HEK293 (cell line): Measurements from ENCODE around the gene PWWP2A.

Experiments
- ATF2 ChIP-seq: fragments of 450-650 bp; formaldehyde crosslinking; IDR thresholded peaks from 2 replicates; pipeline ENCODE4 v1.5.1; 2016; ENCODE audit warnings: missing biosample characterization, missing genetic modification characterization, low read depth
- BCL11B ChIP-seq: fragments of 450-650 bp; formaldehyde crosslinking; IDR thresholded peaks from 2 replicates; pipeline ENCODE4 v1.5.1; 2016; ENCODE audit warnings: low read depth, missing biosample characterization, missing genetic modification characterization
- CTCF ChIP-seq: fragments of 450-650 bp; formaldehyde crosslinking; IDR thresholded peaks from 2 replicates; pipeline ENCODE4 v1.5.1; 2016; ENCODE audit warnings: missing biosample characterization, missing genetic modification characterization
- KLF10 ChIP-seq: fragments of 450-650 bp; IDR thresholded peaks from 2 replicates; pipeline ENCODE4 v1.5.1; 2018; ENCODE audit warnings: missing biosample characterization, mild to moderate bottlenecking, missing genetic modification characterization
- ZBTB1 ChIP-seq: fragments of 450-650 bp; formaldehyde crosslinking; IDR thresholded peaks from 2 replicates; pipeline ENCODE4 v1.5.1; 2016; ENCODE audit warnings: missing biosample characterization, missing genetic modification characterization
- ZBTB17 ChIP-seq: fragments of 450-650 bp; formaldehyde crosslinking; IDR thresholded peaks from 2 replicates; pipeline ENCODE4 v1.5.1; 2016; ENCODE audit warnings: missing biosample characterization, missing genetic modification characterization
- ZBTB8A ChIP-seq: fragments of 450-650 bp; formaldehyde crosslinking; IDR thresholded peaks from 2 replicates; pipeline ENCODE4 v1.5.1; 2016; ENCODE audit warnings: missing biosample characterization, missing genetic modification characterization
- ZFHX2 ChIP-seq: fragments of 450-650 bp; formaldehyde crosslinking; conservative IDR thresholded peaks from 2 replicates; pipeline ENCODE4 v1.5.1; 2016; ENCODE audit warnings: missing biosample characterization, missing genetic modification characterization
- ZNF138 ChIP-seq: fragments of 450-650 bp; formaldehyde crosslinking; IDR thresholded peaks from 2 replicates; pipeline ENCODE4 v1.5.1; 2016; ENCODE audit warnings: missing biosample characterization, missing genetic modification characterization, borderline replicate concordance
- ZNF140 ChIP-seq: fragments of 450-650 bp; formaldehyde crosslinking; IDR thresholded peaks from 2 replicates; pipeline ENCODE4 v1.5.1; 2016; ENCODE audit warnings: missing biosample characterization, missing genetic modification characterization
- ZNF211 ChIP-seq: fragments of 450-650 bp; formaldehyde crosslinking; IDR thresholded peaks from 2 replicates; pipeline ENCODE4 v1.5.1; 2016; ENCODE audit warnings: low read depth, missing biosample characterization, missing genetic modification characterization
- ZNF221 ChIP-seq: fragments of 450-650 bp; formaldehyde crosslinking; IDR thresholded peaks from 2 replicates; pipeline ENCODE4 v1.5.1; 2017; ENCODE audit warnings: missing biosample characterization, missing genetic modification characterization, borderline replicate concordance
- ZNF223 ChIP-seq: fragments of 450-650 bp; formaldehyde crosslinking; IDR thresholded peaks from 2 replicates; pipeline ENCODE4 v1.5.1; 2016; ENCODE audit warnings: missing biosample characterization, missing genetic modification characterization
- ZNF311 ChIP-seq: fragments of 450-650 bp; formaldehyde crosslinking; IDR thresholded peaks from 2 replicates; pipeline ENCODE4 v1.5.1; 2017; ENCODE audit warnings: missing biosample characterization, missing genetic modification characterization, borderline replicate concordance
- ZNF394 ChIP-seq: fragments of 450-650 bp; formaldehyde crosslinking; IDR thresholded peaks from 2 replicates; pipeline ENCODE4 v1.5.1; 2016; ENCODE audit warnings: missing biosample characterization, missing genetic modification characterization, mild to moderate bottlenecking, moderate library complexity, borderline replicate concordance
- ZNF548 ChIP-seq: fragments of 450-650 bp; formaldehyde crosslinking; IDR thresholded peaks from 2 replicates; pipeline ENCODE4 v1.5.1; 2016; ENCODE audit warnings: missing biosample characterization, missing genetic modification characterization
- ZNF645 ChIP-seq: fragments of 450-650 bp; formaldehyde crosslinking; IDR thresholded peaks from 2 replicates; pipeline ENCODE4; 2016; ENCODE audit warnings: missing biosample characterization, missing genetic modification characterization
- ZNF660 ChIP-seq: fragments of 450-650 bp; IDR thresholded peaks from 2 replicates; pipeline ENCODE4 v1.5.1; 2018; ENCODE audit warnings: missing biosample characterization, mild to moderate bottlenecking, missing genetic modification characterization
- ZNF768 ChIP-seq: fragments of 450-650 bp; formaldehyde crosslinking; IDR thresholded peaks from 2 replicates; pipeline ENCODE4 v1.5.1; 2018; ENCODE audit warnings: missing biosample characterization, mild to moderate bottlenecking, missing genetic modification characterization
- ZSCAN16 ChIP-seq: fragments of 450-650 bp; formaldehyde crosslinking; IDR thresholded peaks from 2 replicates; pipeline ENCODE4 v1.5.1; 2016; ENCODE audit warnings: missing biosample characterization, missing genetic modification characterization
- ZSCAN30 ChIP-seq: fragments of 450-650 bp; IDR thresholded peaks from 2 replicates; pipeline ENCODE4 v1.5.1; 2018; ENCODE audit warnings: missing biosample characterization, mild to moderate bottlenecking, missing genetic modification characterization, moderate library complexity
- TF ChIP-seq, protein P1 (sequence below): fragments of 450-650 bp; formaldehyde crosslinking; optimal IDR thresholded peaks from 2 replicates; pipeline ENCODE3; 2016; ENCODE audit warnings: missing biosample characterization, mild to moderate bottlenecking, missing genetic modification characterization
- TF ChIP-seq, protein P2 (sequence below): fragments of 450-650 bp; formaldehyde crosslinking; IDR thresholded peaks from 2 replicates; pipeline ENCODE4 v1.5.1; 2016; ENCODE audit warnings: missing biosample characterization, missing genetic modification characterization
- TF ChIP-seq, protein P3 (sequence below): fragments of 450-650 bp; formaldehyde crosslinking; IDR thresholded peaks from 2 replicates; pipeline ENCODE4 v1.5.1; 2016; ENCODE audit warnings: missing biosample characterization, missing genetic modification characterization
- TF ChIP-seq, protein P4 (sequence below): fragments of 450-650 bp; formaldehyde crosslinking; IDR thresholded peaks from 2 replicates; pipeline ENCODE4 v1.5.1; 2016; ENCODE audit warnings: missing biosample characterization, missing genetic modification characterization
- TF ChIP-seq, protein P5 (sequence below): sonication (generic); formaldehyde crosslinking; IDR thresholded peaks from 2 replicates; pipeline ENCODE4 v1.8.1; 2022; ENCODE audit warnings: mild to moderate bottlenecking, moderate library complexity, missing genetic modification reagents
- TF ChIP-seq, protein P6 (sequence below): fragments of 450-650 bp; formaldehyde crosslinking; IDR thresholded peaks from 2 replicates; pipeline ENCODE4 v1.5.1; 2016; ENCODE audit warnings: missing biosample characterization, missing genetic modification characterization

The PWWP2A gene

GRCh38 chr5:160119142-160119904, at the start of gene PWWP2A (continued):
- TF ChIP-seq, protein P1, sequence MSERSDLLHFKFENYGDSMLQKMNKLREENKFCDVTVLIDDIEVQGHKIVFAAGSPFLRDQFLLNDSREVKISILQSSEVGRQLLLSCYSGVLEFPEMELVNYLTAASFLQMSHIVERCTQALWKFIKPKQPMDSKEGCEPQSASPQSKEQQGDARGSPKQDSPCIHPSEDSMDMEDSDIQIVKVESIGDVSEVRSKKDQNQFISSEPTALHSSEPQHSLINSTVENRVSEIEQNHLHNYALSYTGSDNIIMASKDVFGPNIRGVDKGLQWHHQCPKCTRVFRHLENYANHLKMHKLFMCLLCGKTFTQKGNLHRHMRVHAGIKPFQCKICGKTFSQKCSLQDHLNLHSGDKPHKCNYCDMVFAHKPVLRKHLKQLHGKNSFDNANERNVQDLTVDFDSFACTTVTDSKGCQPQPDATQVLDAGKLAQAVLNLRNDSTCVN = peak; percentile 60
- TF ChIP-seq KLF10 (tag by site-specific recombination) = no peak
- peak; percentile 72 for TF ChIP-seq ZNF660 (tag by site-specific recombination)
- TF ChIP-seq ZSCAN30 (tag by site-specific recombination) = peak; percentile 77
- TF ChIP-seq, protein P2, sequence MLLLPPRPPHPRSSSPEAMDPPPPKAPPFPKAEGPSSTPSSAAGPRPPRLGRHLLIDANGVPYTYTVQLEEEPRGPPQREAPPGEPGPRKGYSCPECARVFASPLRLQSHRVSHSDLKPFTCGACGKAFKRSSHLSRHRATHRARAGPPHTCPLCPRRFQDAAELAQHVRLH (tag by site-specific recombination) = no peak
- no peak for TF ChIP-seq BCL11B
- no peak for TF ChIP-seq ZNF211 (tag by site-specific recombination)
- no peak for TF ChIP-seq ZNF221
- peak; percentile 17; the same call in 1 of the 2 replicates for TF ChIP-seq ZBTB8A (tag by site-specific recombination)
- TF ChIP-seq, protein P3, sequence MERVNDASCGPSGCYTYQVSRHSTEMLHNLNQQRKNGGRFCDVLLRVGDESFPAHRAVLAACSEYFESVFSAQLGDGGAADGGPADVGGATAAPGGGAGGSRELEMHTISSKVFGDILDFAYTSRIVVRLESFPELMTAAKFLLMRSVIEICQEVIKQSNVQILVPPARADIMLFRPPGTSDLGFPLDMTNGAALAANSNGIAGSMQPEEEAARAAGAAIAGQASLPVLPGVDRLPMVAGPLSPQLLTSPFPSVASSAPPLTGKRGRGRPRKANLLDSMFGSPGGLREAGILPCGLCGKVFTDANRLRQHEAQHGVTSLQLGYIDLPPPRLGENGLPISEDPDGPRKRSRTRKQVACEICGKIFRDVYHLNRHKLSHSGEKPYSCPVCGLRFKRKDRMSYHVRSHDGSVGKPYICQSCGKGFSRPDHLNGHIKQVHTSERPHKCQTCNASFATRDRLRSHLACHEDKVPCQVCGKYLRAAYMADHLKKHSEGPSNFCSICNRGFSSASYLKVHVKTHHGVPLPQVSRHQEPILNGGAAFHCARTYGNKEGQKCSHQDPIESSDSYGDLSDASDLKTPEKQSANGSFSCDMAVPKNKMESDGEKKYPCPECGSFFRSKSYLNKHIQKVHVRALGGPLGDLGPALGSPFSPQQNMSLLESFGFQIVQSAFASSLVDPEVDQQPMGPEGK (tag by site-specific recombination) = peak; percentile 67
- TF ChIP-seq ATF2 = no peak
- peak; percentile 65; the same call in 1 of the 2 replicates for TF ChIP-seq ZBTB17 (tag by site-specific recombination)
- TF ChIP-seq, protein P4, sequence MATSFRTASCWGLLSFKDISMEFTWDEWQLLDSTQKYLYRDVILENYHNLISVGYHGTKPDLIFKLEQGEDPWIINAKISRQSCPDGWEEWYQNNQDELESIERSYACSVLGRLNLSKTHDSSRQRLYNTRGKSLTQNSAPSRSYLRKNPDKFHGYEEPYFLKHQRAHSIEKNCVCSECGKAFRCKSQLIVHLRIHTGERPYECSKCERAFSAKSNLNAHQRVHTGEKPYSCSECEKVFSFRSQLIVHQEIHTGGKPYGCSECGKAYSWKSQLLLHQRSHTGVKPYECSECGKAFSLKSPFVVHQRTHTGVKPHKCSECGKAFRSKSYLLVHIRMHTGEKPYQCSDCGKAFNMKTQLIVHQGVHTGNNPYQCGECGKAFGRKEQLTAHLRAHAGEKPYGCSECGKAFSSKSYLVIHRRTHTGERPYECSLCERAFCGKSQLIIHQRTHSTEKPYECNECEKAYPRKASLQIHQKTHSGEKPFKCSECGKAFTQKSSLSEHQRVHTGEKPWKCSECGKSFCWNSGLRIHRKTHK = no peak
- no peak for TF ChIP-seq ZSCAN16 (tag by site-specific recombination)
- TF ChIP-seq CTCF (tag by site-specific recombination) = peak; percentile 92
- TF ChIP-seq ZFHX2 = peak; percentile 90
- no peak for TF ChIP-seq ZNF311 (tag by site-specific recombination)
- TF ChIP-seq ZNF768 (tag by site-specific recombination) = no peak
- no peak for TF ChIP-seq ZNF140 (tag by site-specific recombination)
- no peak for TF ChIP-seq ZNF138 (tag by site-specific recombination)
- TF ChIP-seq, protein P5, sequence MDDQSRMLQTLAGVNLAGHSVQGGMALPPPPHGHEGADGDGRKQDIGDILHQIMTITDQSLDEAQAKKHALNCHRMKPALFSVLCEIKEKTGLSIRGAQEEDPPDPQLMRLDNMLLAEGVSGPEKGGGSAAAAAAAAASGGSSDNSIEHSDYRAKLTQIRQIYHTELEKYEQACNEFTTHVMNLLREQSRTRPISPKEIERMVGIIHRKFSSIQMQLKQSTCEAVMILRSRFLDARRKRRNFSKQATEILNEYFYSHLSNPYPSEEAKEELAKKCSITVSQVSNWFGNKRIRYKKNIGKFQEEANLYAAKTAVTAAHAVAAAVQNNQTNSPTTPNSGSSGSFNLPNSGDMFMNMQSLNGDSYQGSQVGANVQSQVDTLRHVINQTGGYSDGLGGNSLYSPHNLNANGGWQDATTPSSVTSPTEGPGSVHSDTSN = peak; percentile 98
- TF ChIP-seq ZNF548 (tag by site-specific recombination) = no peak
- TF ChIP-seq, protein P6, sequence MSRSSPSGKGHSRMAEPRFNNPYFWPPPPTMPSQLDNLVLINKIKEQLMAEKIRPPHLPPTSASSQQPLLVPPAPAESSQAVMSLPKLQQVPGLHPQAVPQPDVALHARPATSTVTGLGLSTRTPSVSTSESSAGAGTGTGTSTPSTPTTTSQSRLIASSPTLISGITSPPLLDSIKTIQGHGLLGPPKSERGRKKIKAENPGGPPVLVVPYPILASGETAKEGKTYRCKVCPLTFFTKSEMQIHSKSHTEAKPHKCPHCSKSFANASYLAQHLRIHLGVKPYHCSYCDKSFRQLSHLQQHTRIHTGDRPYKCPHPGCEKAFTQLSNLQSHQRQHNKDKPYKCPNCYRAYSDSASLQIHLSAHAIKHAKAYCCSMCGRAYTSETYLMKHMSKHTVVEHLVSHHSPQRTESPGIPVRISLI = no peak
- no peak; the same call in 1 of the 2 replicates for TF ChIP-seq ZNF394 (tag by site-specific recombination)
- TF ChIP-seq ZNF645 (tag by site-specific recombination) = no peak
- TF ChIP-seq ZBTB1 (tag by site-specific recombination) = no peak
- no peak; the same call in 1 of the 2 replicates for TF ChIP-seq ZNF223
